A549 (cell line): Measurements from ENCODE around the gene CCDC66.

Experiments
- BCL3 ChIP-seq: fragments of >200 bp; sonication (Bioruptor Twin); formaldehyde crosslinking; IDR thresholded peaks from 3 replicates; pipeline ENCODE4 v1.6.1; 2016
- CEBPB ChIP-seq, 2 experiments: fragments of >200 bp in 1 of 2; sonication (Bioruptor Twin) in 1 of 2; formaldehyde crosslinking in 1 of 2; IDR thresholded peaks; 2 replicates each; pipeline ENCODE4 v1.6.1; 2012 to 2016
- EP300 ChIP-seq, 2 experiments: fragments of >200 bp; sonication (Bioruptor Twin); formaldehyde crosslinking; IDR thresholded peaks; 2 replicates in 1 of 2; 3 replicates in 1 of 2; pipeline ENCODE4 v1.6.1; 2016 to 2017
- ESRRA ChIP-seq: fragments of 150-350 bp; IDR thresholded peaks from 2 replicates; pipeline ENCODE4 v1.6.1; 2014; ENCODE audit warnings: mild to moderate bottlenecking, low read length, borderline replicate concordance
- GATA3 ChIP-seq: IDR thresholded peaks from 2 replicates; pipeline ENCODE4 v1.6.1; 2012; ENCODE audit warnings: borderline replicate concordance
- MAX ChIP-seq: IDR thresholded peaks from 2 replicates; pipeline ENCODE4 v1.6.1; 2012
- MYC ChIP-seq: IDR thresholded peaks from 2 replicates; pipeline ENCODE4 v1.6.1; 2012; ENCODE audit warnings: mild to moderate bottlenecking, inconsistent platforms, low read length, improper control_type of control experiment, borderline replicate concordance
- RAD21 ChIP-seq, 2 experiments: fragments of >200 bp in 1 of 2; sonication (Bioruptor Twin) in 1 of 2; formaldehyde crosslinking in 1 of 2; IDR thresholded peaks in 1 of 2; conservative IDR thresholded peaks in 1 of 2; 2 replicates in 1 of 2; 3 replicates in 1 of 2; pipeline ENCODE4 v1.6.1; 2012 to 2018; ENCODE audit warnings: inconsistent platforms in 1 of 2
- RFX5 ChIP-seq: fragments of 450-650 bp; IDR thresholded peaks from 2 replicates; pipeline ENCODE4 v1.7.1; 2014; ENCODE audit warnings: antibody characterized with exemption, mild to moderate bottlenecking, moderate library complexity
- SREBF2 ChIP-seq: fragments of 450-650 bp; IDR thresholded peaks from 2 replicates; pipeline ENCODE4 v1.6.1; 2014; ENCODE audit warnings: mild to moderate bottlenecking, moderate library complexity
- ZFP36 ChIP-seq: fragments of 450-650 bp; IDR thresholded peaks from 2 replicates; pipeline ENCODE4 v1.6.1; 2014; ENCODE audit warnings: borderline replicate concordance; ENCODE audit not compliant: partially characterized antibody
- TF ChIP-seq, protein P1 (sequence below): fragments of >200 bp; sonication (Bioruptor Twin); formaldehyde crosslinking; IDR thresholded peaks from 3 replicates; pipeline ENCODE4 v1.5.1; 2016
- TF ChIP-seq, protein P2 (sequence below): fragments of 200-600 bp; sonication (generic); IDR thresholded peaks from 2 replicates; pipeline ENCODE4 v1.6.1; 2016; ENCODE audit warnings: antibody characterized with exemption, mild to moderate bottlenecking, moderate library complexity
- TF ChIP-seq, protein P3 (sequence below): fragments of 150-350 bp; IDR thresholded peaks from 2 replicates; pipeline ENCODE4 v1.6.1; 2014; ENCODE audit warnings: low read depth, mild to moderate bottlenecking, low read length

DNA sequence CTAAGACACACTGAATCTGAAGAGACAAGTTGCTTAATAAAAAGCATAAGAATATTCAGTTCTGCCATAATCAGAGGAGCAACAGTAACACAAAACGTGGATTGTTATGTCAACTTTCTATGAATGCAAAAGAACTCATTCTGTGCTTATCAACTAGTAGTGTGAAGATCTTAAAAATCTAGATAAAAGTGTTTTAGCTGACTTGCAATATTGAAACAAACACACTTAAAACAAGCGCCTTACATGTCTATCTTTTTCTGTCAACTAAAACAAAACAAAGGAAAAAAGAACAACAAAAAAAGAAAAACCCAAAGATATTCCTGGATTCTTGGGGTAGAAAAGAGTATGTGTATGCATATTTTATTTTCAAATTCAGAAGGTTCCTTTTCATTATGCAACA lies 88.4 kb downstream of the CCDC66 start:
- TF ChIP-seq EP300 (IDR thresholded peaks at IDR 0.05) (no peak), RFX5 (no peak), RAD21 (conservative IDR thresholded peaks at IDR 0.05 in 1 of 2, IDR thresholded peaks at IDR 0.05 in 1 of 2) (no peak), MAX (no peak), BCL3 (no peak), GATA3 (no peak), CEBPB (IDR thresholded peaks at IDR 0.05) (no peak), ZFP36 (no peak), SREBF2 (no peak), MYC (no peak), ESRRA (no peak)
- TF ChIP-seq, protein P1, sequence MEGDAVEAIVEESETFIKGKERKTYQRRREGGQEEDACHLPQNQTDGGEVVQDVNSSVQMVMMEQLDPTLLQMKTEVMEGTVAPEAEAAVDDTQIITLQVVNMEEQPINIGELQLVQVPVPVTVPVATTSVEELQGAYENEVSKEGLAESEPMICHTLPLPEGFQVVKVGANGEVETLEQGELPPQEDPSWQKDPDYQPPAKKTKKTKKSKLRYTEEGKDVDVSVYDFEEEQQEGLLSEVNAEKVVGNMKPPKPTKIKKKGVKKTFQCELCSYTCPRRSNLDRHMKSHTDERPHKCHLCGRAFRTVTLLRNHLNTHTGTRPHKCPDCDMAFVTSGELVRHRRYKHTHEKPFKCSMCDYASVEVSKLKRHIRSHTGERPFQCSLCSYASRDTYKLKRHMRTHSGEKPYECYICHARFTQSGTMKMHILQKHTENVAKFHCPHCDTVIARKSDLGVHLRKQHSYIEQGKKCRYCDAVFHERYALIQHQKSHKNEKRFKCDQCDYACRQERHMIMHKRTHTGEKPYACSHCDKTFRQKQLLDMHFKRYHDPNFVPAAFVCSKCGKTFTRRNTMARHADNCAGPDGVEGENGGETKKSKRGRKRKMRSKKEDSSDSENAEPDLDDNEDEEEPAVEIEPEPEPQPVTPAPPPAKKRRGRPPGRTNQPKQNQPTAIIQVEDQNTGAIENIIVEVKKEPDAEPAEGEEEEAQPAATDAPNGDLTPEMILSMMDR = no peak
- TF ChIP-seq, protein P2, sequence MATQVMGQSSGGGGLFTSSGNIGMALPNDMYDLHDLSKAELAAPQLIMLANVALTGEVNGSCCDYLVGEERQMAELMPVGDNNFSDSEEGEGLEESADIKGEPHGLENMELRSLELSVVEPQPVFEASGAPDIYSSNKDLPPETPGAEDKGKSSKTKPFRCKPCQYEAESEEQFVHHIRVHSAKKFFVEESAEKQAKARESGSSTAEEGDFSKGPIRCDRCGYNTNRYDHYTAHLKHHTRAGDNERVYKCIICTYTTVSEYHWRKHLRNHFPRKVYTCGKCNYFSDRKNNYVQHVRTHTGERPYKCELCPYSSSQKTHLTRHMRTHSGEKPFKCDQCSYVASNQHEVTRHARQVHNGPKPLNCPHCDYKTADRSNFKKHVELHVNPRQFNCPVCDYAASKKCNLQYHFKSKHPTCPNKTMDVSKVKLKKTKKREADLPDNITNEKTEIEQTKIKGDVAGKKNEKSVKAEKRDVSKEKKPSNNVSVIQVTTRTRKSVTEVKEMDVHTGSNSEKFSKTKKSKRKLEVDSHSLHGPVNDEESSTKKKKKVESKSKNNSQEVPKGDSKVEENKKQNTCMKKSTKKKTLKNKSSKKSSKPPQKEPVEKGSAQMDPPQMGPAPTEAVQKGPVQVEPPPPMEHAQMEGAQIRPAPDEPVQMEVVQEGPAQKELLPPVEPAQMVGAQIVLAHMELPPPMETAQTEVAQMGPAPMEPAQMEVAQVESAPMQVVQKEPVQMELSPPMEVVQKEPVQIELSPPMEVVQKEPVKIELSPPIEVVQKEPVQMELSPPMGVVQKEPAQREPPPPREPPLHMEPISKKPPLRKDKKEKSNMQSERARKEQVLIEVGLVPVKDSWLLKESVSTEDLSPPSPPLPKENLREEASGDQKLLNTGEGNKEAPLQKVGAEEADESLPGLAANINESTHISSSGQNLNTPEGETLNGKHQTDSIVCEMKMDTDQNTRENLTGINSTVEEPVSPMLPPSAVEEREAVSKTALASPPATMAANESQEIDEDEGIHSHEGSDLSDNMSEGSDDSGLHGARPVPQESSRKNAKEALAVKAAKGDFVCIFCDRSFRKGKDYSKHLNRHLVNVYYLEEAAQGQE = no peak
- TF ChIP-seq, protein P3, sequence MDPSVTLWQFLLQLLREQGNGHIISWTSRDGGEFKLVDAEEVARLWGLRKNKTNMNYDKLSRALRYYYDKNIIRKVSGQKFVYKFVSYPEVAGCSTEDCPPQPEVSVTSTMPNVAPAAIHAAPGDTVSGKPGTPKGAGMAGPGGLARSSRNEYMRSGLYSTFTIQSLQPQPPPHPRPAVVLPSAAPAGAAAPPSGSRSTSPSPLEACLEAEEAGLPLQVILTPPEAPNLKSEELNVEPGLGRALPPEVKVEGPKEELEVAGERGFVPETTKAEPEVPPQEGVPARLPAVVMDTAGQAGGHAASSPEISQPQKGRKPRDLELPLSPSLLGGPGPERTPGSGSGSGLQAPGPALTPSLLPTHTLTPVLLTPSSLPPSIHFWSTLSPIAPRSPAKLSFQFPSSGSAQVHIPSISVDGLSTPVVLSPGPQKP = no peak
